ENCODE measurements around the gene DAZAP2.

The DAZAP2 gene

DNA sequence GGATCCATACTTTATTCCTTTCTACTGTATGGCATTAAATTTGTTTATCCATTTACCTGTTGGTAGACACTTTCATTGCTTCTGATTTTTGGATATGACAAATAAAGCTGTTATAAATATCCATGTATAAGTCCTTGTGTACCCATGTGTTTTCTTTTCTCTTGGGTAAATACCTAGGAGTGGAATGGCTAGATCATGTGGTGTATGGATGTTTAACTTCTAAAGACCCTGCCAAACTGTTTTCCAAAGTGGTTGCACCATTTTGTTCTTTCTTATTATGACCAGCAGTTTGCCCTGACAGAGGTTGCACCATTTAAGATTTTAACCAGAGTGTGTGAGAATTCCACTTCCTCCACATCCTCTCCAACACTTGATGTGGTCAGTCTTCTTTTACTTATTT, 6.0 kb upstream of the DAZAP2 start:
- Histone ChIP-seq H3K27me3 (ENCODE audit: insufficient read depth, poor library complexity, severe bottlenecking) (no peaks in the 10 kb centered on the region), H3K4me3 (replicated peaks; ENCODE audit: insufficient read depth, low read length) (no peak overlapping the region), H3K27ac (replicated peaks) (no peak overlapping the region)
- DNase-seq (ENCODE audit: low read depth in 1 of 2, low spot score in 1 of 2) = no peak
- TF ChIP-seq GABPA (IDR thresholded peaks at IDR 0.05; ENCODE audit: low read depth) (no peak), REST (IDR thresholded peaks at IDR 0.05; ENCODE audit: insufficient replicate concordance, low read depth) (no peak), SPI1 (IDR thresholded peaks at IDR 0.05; ENCODE audit: borderline replicate concordance, low read depth) (no peak), CTCF (IDR thresholded peaks at IDR 0.05; ENCODE audit: insufficient read depth, low read length) (no peak), POLR2AphosphoS5 (IDR thresholded peaks at IDR 0.05; ENCODE audit: low read depth) (no peak)

- Histone ChIP-seq H3K27me3 (ENCODE audit: insufficient read depth, poor library complexity, severe bottlenecking) (no peaks in the 10 kb centered on the region), H3K27ac (replicated peaks) (no peak overlapping the region), H3K4me3 (replicated peaks; ENCODE audit: insufficient read depth, low read length) (no peak overlapping the region)
- TF ChIP-seq SPI1 (IDR thresholded peaks at IDR 0.05; ENCODE audit: borderline replicate concordance, low read depth) = no peak
- TF ChIP-seq REST (IDR thresholded peaks at IDR 0.05; ENCODE audit: insufficient replicate concordance, low read depth) = no peak
- no peak for TF ChIP-seq GABPA (IDR thresholded peaks at IDR 0.05; ENCODE audit: low read depth)
- no peak for TF ChIP-seq CTCF (IDR thresholded peaks at IDR 0.05; ENCODE audit: insufficient read depth, low read length)
- TF ChIP-seq POLR2AphosphoS5 (IDR thresholded peaks at IDR 0.05; ENCODE audit: low read depth) = no peak
- DNase-seq (ENCODE audit: low read depth in 1 of 2, low spot score in 1 of 2) = no peak
Measured at GRCh38 chr12:51234530-51234929, 4.1 kb upstream of the DAZAP2 start.

DNA sequence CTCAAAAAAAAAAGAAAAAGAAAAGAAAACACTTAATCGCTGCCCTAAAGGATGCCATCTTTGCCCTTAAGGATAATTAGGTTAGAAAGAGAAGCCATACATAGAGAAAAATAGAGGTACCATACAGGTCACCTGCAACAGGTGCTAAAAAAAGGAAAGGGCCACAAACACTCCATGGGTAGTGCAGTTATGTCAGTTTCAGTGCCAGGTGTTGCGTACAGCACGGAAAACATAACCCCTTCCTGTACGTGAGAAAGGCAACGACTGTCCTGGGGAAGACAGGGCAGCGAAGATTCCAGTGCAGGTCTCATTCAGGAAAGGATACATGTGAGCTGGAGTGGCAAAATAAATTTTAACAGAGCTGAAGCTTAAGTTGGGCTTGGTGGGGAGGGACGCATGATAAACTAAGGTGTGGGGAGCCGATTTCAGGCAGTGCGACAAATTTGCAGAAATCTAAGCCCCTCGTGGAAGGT, 553 bp upstream of the DAZAP2 start:
- no peaks in the 10 kb centered on the region for H3K27me3 ChIP-seq (ENCODE audit: insufficient read depth, poor library complexity, severe bottlenecking)
- peak overlapping the region; percentile 100 for H3K27ac ChIP-seq (replicated peaks)
- peak overlapping the region; percentile 67 for H3K4me3 ChIP-seq (replicated peaks; ENCODE audit: insufficient read depth, low read length)
- DNase-seq (ENCODE audit: low read depth in 1 of 2, low spot score in 1 of 2) = no peak
- no peak for TF ChIP-seq GABPA (IDR thresholded peaks at IDR 0.05; ENCODE audit: low read depth)
- no peak for TF ChIP-seq SPI1 (IDR thresholded peaks at IDR 0.05; ENCODE audit: borderline replicate concordance, low read depth)
- no peak for TF ChIP-seq REST (IDR thresholded peaks at IDR 0.05; ENCODE audit: insufficient replicate concordance, low read depth)
- TF ChIP-seq CTCF (IDR thresholded peaks at IDR 0.05; ENCODE audit: insufficient read depth, low read length) = no peak
- TF ChIP-seq POLR2AphosphoS5 (IDR thresholded peaks at IDR 0.05; ENCODE audit: low read depth) = no peak

All from HL-60 (cell line).